NCI-H526 (cell line): ENCODE data around the gene INF2.

Experiments
- DNase-seq, 2 experiments: peaks; one replicate each; lab custom pipeline; 2025; lab: John Stamatoyannopoulos, UW

Gene INF2

GRCh38 chr14:104702673-104703072 is 13.3 kb downstream of the INF2 start:
- DNase-seq = no peak

GRCh38 chr14:104703269-104703668 is 13.9 kb downstream of the INF2 start:
- no peak for DNase-seq

DNA sequence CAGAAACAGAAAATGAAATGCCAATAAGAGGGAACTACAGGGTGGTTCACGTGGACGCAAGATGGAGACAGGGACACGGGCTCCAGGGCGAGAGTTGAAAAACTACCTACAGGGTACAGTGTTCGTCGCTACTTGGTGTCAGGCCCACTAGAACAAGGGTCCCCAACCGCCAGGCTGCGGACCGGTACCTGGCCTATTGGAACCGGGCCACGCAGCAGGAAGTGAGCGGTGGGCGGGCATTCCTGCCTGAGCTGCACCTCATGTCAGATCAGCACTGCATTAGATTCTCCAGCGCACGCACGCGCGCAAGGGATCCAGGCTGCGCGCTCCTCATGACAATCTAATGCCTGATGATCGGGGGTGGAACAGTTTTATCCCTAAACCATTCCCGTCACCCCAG is 14.8 kb downstream of the INF2 start:
- no peak for DNase-seq

- DNase-seq = no peak
These were observed 16.1 kb downstream of the INF2 start for GRCh38 chr14:104705340-104706047.

GRCh38 chr14:104706733-104707607 is 17.6 kb downstream of the INF2 start:
- peak in 1 of 2 experiments; percentile 47 for DNase-seq

DNA sequence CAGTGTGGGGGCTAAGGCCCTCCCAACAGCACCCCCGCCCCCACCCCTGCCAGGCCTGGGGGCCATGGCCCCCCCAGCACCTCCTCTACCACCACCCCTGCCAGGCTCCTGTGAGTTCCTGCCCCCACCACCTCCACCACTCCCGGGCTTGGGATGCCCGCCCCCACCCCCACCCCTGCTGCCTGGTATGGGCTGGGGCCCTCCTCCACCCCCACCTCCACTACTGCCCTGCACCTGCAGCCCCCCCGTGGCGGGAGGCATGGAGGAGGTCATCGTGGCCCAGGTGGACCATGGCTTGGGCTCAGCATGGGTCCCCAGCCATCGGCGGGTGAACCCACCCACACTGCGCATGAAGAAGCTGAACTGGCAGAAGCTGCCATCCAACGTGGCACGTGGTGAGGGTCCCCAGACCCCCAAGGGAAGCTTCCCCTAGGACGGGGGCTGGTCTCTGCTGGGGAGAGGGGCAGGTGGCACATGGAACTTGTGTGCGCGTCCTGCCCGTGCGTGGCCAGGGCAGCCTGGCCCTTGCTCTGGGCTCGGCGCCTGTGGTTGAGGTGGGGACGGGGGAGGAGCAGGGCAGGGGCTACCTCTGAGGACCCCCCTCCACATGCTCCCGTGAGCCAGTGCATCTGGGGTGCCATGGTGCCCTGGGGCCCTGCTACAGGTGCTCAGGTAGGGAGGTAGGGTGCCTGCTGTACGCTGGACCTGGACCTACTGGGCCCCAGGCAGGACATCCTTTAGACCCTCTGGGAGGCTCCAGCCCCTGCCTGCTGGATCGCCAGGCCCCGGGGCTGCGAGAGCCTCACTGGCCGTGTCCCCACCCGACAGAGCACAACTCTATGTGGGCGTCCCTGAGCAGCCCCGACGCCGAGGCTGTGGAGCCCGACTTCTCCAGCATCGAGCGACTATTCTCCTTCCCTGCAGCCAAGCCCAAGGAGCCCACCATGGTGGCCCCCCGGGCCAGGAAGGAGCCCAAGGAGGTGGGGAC is 18.5 kb downstream of the INF2 start:
- DNase-seq = peak in 1 of 2 experiments; percentile 43

DNA sequence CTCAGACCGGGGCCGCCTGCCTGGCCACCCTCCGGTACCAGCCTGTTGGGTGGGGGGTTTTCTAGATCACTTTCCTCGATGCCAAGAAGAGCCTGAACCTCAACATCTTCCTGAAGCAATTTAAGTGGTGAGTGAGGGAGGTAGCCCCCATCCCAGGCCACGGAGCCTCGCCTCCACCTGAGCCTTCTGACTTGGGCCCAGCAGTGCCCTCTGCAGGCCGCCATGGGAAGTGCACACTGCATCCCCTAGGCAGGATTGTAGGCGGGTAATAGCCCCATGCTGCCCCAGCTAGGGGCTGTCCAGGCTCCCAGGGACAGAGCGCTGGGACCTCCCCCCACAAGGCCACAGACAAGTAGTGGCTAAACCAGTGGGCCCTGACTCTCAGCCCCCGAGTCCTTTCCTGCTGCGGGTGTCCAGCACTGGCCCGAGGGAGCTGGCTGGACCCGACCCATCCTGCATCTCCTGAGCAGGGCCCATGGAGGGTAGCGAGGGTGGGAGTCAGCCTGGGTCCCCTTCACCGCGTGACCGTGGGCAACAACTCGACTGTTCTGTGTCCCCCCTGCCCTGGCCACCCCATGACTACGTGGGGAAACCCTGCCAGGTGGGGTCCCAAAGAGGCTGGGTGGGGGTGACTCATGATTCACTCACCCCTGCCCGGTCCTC is 19.3 kb downstream of the INF2 start:
- DNase-seq = peak; percentile 30 to 87

DNA sequence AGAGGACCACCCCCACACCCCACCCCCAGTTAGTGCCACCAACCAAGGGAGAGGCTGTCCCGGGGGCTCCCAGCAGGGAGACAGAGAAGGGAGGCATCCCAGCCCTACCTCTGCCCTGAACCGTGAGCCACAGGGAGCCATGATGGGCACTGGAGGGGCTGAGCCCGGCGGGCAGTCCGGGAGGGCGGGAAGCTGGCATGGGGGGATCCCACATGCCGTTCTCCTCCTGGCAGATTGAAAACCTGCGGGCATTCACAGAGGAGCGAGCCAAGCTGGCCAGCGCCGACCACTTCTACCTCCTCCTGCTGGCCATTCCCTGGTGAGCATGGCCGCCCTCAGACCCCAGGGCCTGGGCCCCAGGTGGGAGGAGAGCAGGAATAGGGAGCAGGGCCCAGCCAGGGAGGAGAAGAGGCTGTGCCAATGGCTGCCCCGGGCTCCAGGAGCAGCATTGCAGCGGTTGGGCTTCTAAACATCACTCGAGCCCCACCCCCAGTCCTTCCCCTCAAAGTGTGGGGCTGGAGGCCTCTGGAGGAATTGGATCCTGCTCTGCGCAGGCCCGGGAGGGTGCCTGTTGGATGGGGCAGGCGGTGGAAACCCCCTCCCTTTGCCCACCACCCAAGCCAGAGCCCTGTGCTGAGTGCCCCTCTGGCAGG is 20.1 kb downstream of the INF2 start:
- no peak for DNase-seq

DNA sequence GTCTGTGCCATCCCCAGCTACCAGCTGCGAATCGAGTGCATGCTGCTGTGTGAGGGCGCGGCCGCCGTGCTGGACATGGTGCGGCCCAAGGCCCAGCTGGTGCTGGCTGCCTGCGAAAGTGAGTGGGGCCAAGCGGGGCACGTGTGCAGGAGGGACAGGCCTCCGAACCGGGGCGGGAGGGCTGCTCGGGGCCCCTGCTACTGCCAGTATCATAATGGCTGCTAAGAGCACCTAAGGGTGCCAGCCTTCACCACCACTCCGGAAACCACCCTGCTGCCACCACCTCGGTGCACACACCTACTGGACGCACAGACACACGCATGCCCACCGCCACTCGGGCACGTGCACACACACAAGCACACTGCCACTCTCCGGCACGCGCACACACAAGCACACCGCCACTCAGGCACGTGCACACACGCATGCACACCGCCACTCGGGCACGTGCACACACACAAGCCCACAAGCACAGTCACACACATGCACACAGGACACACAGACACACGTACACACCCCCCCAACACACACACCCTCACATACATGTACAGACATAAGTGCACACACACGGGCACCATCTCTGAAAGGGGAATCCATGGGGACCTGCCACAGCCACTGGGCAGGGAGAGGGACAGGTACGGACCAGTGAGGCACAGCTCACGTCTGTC is 20.8 kb downstream of the INF2 start:
- DNase-seq = no peak

DNA sequence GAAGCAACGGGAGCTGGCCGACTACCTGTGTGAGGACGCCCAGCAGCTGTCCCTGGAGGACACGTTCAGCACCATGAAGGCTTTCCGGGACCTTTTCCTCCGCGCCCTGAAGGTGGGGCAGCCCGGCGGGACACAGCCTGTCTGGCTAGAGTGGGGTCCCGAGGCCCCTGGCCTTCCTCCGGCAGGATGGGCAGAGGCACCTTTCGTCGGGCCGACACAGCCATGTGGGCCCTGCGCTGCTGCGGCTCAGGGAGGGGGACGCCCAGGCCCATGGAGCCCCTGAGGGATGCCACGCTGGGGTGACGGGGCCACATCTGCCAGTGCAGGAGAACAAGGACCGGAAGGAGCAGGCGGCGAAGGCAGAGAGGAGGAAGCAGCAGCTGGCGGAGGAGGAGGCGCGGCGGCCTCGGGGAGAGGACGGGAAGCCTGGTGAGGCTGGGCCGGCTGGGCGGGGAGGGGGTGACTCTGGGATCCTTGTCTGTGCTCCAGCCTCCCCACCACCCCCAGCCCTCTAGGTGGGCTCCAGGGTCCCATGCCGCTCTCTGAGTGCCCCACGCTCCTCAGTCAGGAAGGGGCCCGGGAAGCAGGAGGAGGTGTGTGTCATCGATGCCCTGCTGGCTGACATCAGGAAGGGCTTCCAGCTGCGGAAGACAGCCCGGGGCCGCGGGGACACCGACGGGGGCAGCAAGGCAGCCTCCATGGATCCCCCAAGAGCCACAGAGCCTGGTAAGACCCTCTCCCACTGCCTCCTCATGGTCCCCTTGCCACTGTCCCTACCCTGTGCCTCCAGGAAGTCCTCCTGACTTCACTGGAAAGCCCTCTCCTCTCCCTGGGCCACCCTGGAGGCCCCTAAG is 23.7 kb downstream of the INF2 start:
- DNase-seq = no peak

DNA sequence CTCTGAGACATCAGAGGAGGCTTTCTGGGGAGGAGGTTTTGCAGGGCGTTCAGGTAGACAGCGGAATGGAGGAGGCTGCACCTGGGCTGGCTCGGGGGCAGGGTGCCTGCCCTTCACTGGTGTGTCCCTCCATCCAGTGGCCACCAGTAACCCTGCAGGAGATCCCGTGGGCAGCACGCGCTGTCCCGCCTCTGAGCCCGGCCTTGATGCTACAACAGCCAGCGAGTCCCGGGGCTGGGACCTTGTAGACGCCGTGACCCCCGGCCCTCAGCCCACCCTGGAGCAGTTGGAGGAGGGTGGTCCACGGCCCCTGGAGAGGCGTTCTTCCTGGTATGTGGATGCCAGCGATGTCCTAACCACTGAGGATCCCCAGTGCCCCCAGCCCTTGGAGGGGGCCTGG is 24.6 kb downstream of the INF2 start:
- DNase-seq = no peak

DNA sequence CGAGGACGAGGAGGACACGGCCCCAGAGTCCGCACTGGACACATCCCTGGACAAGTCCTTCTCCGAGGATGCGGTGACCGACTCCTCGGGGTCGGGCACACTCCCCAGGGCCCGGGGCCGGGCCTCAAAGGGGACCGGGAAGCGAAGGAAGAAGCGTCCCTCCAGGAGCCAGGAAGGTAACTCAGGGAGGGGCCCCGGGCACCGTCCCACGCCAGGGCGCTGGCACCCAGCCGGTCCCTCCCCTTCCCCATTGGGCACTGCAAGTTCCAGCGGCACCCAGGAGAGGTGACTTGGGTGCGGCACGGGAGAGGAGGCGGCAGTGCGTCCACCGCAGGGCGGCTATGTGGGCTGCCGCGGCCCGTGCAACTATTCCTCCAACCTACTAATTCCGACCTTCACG is 25.3 kb downstream of the INF2 start:
- DNase-seq = no peak

- no peak for DNase-seq
These were observed 26.0 kb downstream of the INF2 start for GRCh38 chr14:104715416-104715815.

DNA sequence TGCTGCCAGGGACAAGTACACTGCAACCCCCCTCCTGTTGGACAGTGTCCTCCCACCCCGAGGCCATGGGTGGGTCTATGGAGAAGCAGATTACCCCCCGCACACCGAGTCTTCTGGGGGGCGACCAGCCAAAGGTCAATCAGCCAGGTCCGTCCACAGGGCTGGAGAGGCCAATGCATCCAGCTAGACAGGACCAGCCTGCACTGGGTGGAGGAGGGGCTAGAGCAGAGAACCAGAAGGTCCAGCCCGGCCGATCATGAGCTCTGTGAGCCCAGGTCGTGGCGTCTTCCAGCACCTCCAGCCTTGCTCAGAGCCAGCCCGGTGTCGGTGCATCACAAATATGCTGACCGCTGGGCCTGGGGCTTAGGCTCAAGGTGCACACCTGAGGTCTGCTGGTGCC is 26.5 kb downstream of the INF2 start:
- DNase-seq = no peak

DNA sequence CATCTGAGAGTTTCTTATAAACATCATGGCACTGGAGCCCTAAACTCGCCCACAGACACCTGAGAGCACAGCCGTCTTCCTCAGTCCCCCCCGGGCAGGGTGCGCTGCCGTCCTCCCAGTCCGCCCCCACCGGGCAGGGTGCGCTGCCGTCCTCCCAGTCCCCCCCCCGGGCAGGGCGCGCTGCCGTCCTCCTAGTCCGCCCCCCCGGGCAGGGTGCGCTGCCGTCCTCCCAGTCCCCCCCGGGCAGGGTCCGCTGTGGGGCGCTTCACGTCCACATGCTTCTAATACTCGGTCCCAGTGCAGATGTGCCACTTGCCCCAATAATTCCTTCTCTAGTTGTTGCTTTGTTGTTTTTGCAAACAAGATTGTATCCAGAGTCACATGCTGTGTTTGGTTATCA is 27.7 kb downstream of the INF2 start:
- DNase-seq = no peak

DNA sequence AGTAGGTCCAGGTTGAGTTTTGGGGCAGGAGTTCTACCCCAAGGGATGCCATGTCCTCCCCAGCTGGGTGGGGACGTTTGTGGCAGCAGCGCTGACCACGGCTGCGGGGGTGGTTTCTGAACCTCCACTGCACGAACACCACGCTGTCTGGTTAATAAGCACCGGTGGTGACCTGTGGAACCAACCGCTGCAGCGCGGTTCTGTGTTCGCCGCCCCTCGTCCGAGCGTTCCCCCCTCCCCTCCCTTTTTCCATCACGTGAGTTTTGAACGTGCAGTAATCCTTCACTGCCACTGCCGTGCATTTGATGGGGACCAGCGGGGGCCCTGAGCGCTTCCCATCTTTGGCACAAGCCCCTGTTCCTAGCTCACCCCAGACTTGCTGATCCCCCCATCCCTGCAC is 28.2 kb downstream of the INF2 start:
- DNase-seq = no peak

DNA sequence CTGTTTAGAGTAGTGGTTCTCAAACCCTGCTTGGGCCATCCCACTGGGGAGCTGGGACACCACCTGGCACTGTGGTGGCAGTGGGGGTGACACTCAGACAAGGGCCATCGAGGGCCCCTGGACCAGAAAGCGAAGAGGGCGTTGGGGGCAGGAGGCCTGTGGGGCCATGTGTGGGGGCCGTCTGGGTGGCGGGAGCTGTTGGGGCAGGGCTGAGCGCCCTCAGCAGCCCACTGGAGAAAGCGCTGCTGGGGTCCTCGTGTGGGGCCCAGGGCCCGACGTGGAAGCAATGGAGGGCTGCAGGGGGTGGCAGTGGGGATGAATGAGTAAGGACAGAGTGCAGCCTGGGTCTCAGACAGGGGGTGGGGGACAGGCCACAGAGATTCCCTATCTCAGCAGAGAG is 28.7 kb downstream of the INF2 start:
- DNase-seq = no peak

GRCh38 chr14:104718871-104719270 is 29.5 kb downstream of the INF2 start:
- DNase-seq = no peak

- no peak for DNase-seq
These were observed 29.9 kb downstream of the INF2 start for GRCh38 chr14:104719343-104719742.
